NB4 (cell line): ENCODE data around the gene PFDN1.

Source experiments
- DNase-seq: peaks from one replicate; pipeline ENCODE4 v3.0.0; 2010; ENCODE audit warnings: low read depth
- H3K4me3 ChIP-seq: one replicate; pipeline ENCODE4 v1.5.1; 2011; ENCODE audit warnings: mild to moderate bottlenecking, low read depth, low read length, moderate library complexity
- CTCF ChIP-seq: IDR thresholded peaks from one replicate; pipeline ENCODE4 v1.5.1; 2012; ENCODE audit warnings: low read depth, low read length
- MAX ChIP-seq: IDR thresholded peaks from 2 replicates; pipeline ENCODE4 v1.6.1; 2011; ENCODE audit warnings: low read depth, low read length
- MYC ChIP-seq: IDR thresholded peaks from 2 replicates; pipeline ENCODE4 v1.6.1; 2011; ENCODE audit warnings: low read depth, low read length
- POLR2A ChIP-seq: IDR thresholded peaks from 2 replicates; pipeline ENCODE4 v1.6.1; 2011; ENCODE audit warnings: mild to moderate bottlenecking; ENCODE audit not compliant: insufficient read length; ENCODE audit errors: extremely low read depth

The PFDN1 gene

GRCh38 chr5:140219068-140219991 is 83.6 kb downstream of the PFDN1 start:
- TF ChIP-seq CTCF: no peak
- no peak for TF ChIP-seq MYC
- TF ChIP-seq POLR2A: no peak
- TF ChIP-seq MAX: no peak
- DNase-seq: no peak
- no peak overlapping the region for H3K4me3 ChIP-seq

- DNase-seq: no peak
- no peak overlapping the region for H3K4me3 ChIP-seq
- TF ChIP-seq CTCF (no peak), POLR2A (no peak), MYC (no peak), MAX (no peak)
Measured at GRCh38 chr5:140217299-140218026, 85.4 kb downstream of the PFDN1 start.

GRCh38 chr5:140216478-140217074 is 86.3 kb downstream of the PFDN1 start:
- no peak for TF ChIP-seq POLR2A

GRCh38 chr5:140215276-140215675 is 87.6 kb downstream of the PFDN1 start:
- no peak for TF ChIP-seq POLR2A
- TF ChIP-seq CTCF: no peak
- TF ChIP-seq MYC: no peak
- no peak for TF ChIP-seq MAX
- no peak overlapping the region for H3K4me3 ChIP-seq
- DNase-seq: no peak

More at GRCh38 chr5:140216478-140217074, 86.3 kb downstream of the PFDN1 start:
- H3K4me3 ChIP-seq: no peak overlapping the region
- no peak for DNase-seq

GRCh38 chr5:140214831-140215230 is 88.1 kb downstream of the PFDN1 start:
- no peak for TF ChIP-seq POLR2A
- TF ChIP-seq MYC: no peak
- no peak for TF ChIP-seq MAX
- no peak for TF ChIP-seq CTCF
- H3K4me3 ChIP-seq: no peak overlapping the region
- peak; percentile 83 for DNase-seq
